Psoas muscle (tissue), 8 donors: Measurements from ENCODE around the gene MRPL9. TPM values are rescaled to one million over a fixed set of nuclear protein-coding genes. Genes with fewer than 3 reads are reported as not detected.

Experiments
- ATAC-seq, 4 donors: fragments of 200-7000 bp; cut with Tn5 transposase; one replicate each; pipeline ENCODE4 v1.9.1; 2020; ENCODE audit warnings: moderate library complexity in 3 of 4, mild to moderate bottlenecking in 2 of 4
- DNase-seq, 2 donors: peaks; one replicate each; pipeline ENCODE4 v3.0.0-alpha.2; 2020
- H3K27ac ChIP-seq: fragments of 200-600 bp; one replicate; pipeline ENCODE4 v1.8.0; 2022
- H3K27me3 ChIP-seq, 3 donors: fragments of 200-600 bp in 1 of 3; one replicate each; pipeline versions ENCODE4 v1.6.1 to v1.8.0; 2013 to 2022; ENCODE audit warnings: low read length in 2 of 3, mild to moderate bottlenecking in 2 of 3, moderate library complexity in 1 of 3; ENCODE audit not compliant: insufficient read depth in 3 of 3
- H3K36me3 ChIP-seq, 2 donors: fragments of 200-600 bp in 1 of 2; one replicate each; pipeline versions ENCODE4 v1.6.1 to v1.8.0; 2013 to 2022; ENCODE audit warnings: low read depth in 1 of 2, mild to moderate bottlenecking in 1 of 2, moderate library complexity in 1 of 2; ENCODE audit not compliant: insufficient read depth in 1 of 2
- H3K4me1 ChIP-seq: fragments of 200-600 bp; one replicate; pipeline ENCODE4 v1.8.0; 2022
- H3K4me3 ChIP-seq: fragments of 200-600 bp; one replicate; pipeline ENCODE4 v1.8.0; 2022; ENCODE audit warnings: mild to moderate bottlenecking
- H3K9me3 ChIP-seq: fragments of 200-600 bp; one replicate; pipeline ENCODE4 v1.8.0; 2022
- WGBS, 3 donors: extraction: QIAGEN DNeasy Blood & Tissue Kit; methylation state at CpG; one replicate each; pipeline versions ENCODE4 v1.1.6 to v1.1.7; 2013; 5-methylcytosine and 5-hydroxymethylcytosine counted together
- intact Hi-C, 2 donors: fragments of 100-400 bp; cut with DNase I; formaldehyde crosslinking; loops; one replicate each; pipeline versions ENCODE4 v1.11.0 to v1.14.2; 2022
- polyA plus RNA-seq, 3 donors: library from polyadenylated mRNA; stranded (reverse); fragments of 200-250 nt; gene quantifications; one replicate each; pipeline ENCODE4 v1.2.3, GENCODE V29; 2013
- total RNA-seq, 4 donors: library from RNA; stranded (reverse); fragmentation: NEBNext Ultra II Directional in 2 of 4; extraction: Animal tissue kit (Norgen Biotek cat#: 25700) in 2 of 4; gene quantifications; one replicate each; pipeline versions ENCODE4 v1.2.1 to v1.2.4, GENCODE V29; 2021 to 2023
- TF ChIP-seq, protein P1 (sequence below): fragments of 200-600 bp; IDR thresholded peaks from one replicate; pipeline ENCODE4 v1.8.0; 2022; ENCODE audit warnings: antibody characterized with exemption
- donor health status: healthy with polysubstance abuse.
- donor health status: DM: no; HTN: no; CAD: no; lungs with moderate emphysema.
- donor health status: Bipolar disorder and iron deficiency.
- donor health status: healthy.
- donor health status: DM: yes; HTN: yes; CAD: no.
- donor health status: DM: no; HTN: no; CAD: no.
- donor health status: DM: no; HTN: no; CAD: no.
- donor health status: DM: yes; HTN: yes; CAD: no.

Gene MRPL9
- total and polyA plus RNA-seq, 7 donors: 63.5 to 132 (median 79.0) TPM

DNA sequence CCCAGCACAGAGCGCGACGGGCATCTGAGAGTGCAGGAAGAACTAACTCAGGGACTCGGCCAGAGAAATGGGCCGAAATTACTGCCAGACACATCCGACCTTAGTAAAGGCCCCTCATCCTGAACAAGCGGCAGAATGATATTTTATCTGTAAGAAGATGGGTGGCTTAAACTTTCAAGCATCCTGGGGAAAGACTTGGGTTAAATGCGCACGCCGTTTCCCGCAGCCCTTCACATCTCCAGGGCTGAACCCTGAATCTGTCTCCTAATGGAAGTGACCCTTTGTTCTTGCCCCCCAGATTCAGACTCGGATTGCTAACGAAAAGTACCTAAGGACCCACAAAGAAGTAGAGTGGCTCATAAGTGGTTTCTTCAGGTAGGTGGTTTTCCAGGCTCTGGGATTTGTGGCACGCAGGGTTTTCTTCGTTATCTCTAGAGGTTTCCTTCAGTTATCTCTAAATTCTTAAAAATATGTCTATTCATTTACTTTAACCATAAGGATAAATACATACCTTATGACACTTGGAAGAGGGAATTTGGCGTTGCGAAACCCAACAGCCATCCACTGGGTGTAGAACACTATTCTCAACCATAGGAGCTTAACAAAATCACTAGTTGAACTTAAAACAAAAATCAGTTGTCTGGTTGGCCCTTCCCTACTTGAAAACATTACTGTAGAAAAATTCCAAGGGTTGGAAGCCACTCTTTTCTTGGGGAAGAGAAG, 41.3 kb downstream of the MRPL9 start:
- H3K9me3 ChIP-seq: no peaks in the 10 kb centered on the region
- TF ChIP-seq, protein P1, sequence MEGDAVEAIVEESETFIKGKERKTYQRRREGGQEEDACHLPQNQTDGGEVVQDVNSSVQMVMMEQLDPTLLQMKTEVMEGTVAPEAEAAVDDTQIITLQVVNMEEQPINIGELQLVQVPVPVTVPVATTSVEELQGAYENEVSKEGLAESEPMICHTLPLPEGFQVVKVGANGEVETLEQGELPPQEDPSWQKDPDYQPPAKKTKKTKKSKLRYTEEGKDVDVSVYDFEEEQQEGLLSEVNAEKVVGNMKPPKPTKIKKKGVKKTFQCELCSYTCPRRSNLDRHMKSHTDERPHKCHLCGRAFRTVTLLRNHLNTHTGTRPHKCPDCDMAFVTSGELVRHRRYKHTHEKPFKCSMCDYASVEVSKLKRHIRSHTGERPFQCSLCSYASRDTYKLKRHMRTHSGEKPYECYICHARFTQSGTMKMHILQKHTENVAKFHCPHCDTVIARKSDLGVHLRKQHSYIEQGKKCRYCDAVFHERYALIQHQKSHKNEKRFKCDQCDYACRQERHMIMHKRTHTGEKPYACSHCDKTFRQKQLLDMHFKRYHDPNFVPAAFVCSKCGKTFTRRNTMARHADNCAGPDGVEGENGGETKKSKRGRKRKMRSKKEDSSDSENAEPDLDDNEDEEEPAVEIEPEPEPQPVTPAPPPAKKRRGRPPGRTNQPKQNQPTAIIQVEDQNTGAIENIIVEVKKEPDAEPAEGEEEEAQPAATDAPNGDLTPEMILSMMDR: no peak
- H3K36me3 ChIP-seq: no peaks in the 10 kb centered on the region
- ATAC-seq (no peak), DNase-seq (no peak)
- 27 to 36% (median 28%) methylated on average over 17 of the region's 17 CpGs for WGBS, 3 donors
- intact Hi-C loops: no loop called here
- H3K27ac ChIP-seq: no peak overlapping the region
- peak overlapping the region; percentile 77 for H3K4me3 ChIP-seq
- peaks cover 16% of the 10 kb centered on the region for H3K4me1 ChIP-seq
- H3K27me3 ChIP-seq: peaks cover 0 to 11% (median 0%) of the 10 kb centered on the region in 3 donors

GRCh38 chr1:151720974-151721787, 42.1 kb downstream of the MRPL9 start, which contains the start of gene RIIAD1:
Gene RIIAD1 (plus strand): TSS chr1:151721522. CDS start chr1:151721537, 15 bp downstream.
- intact Hi-C loops: no loop called here
- Histone ChIP-seq H3K27me3 (peaks cover 0 to 18% (median 0%) of the 10 kb centered on the region in 3 donors), H3K4me1 (peaks cover 16% of the 10 kb centered on the region), H3K27ac (peak within 1 kb of the TSS; percentile 84), H3K9me3 (no peaks in the 10 kb centered on the region), H3K4me3 (peak within 1 kb of the TSS; percentile 77), H3K36me3 (no peaks in the 10 kb centered on the region)
- 1 to 2% (median 1%) methylated on average over 40 to 44 of the region's 44 CpGs for WGBS, 3 donors
- peak; percentile 85 to 95 (median 88) for ATAC-seq
- TF ChIP-seq, protein P1: no peak
- peak in 1 of 2 donors; percentile 62 for DNase-seq

- DNase-seq: no peak
- Histone ChIP-seq H3K9me3 (no peaks in the 10 kb centered on the region), H3K4me3 (peak overlapping the region; percentile 77), H3K36me3 (no peaks in the 10 kb centered on the region), H3K4me1 (peaks cover 16% of the 10 kb centered on the region), H3K27me3 (peaks cover 0 to 22% (median 4%) of the 10 kb centered on the region in 3 donors), H3K27ac (peak overlapping the region; percentile 84)
- peak in 3 of 4 donors; percentile 79 to 86 (median 82) for ATAC-seq
- WGBS, 3 donors: 6 to 12% (median 8%) methylated on average over 5 of the region's 5 CpGs
- intact Hi-C loops: no loop called here
- TF ChIP-seq, protein P1: no peak
Observed at GRCh38 chr1:151720554-151720953, 42.7 kb downstream of the MRPL9 start.

GRCh38 chr1:151720125-151720524, 43.2 kb downstream of the MRPL9 start:
- ATAC-seq (no peak), DNase-seq (no peak)
- peaks cover 16% of the 10 kb centered on the region for H3K4me1 ChIP-seq
- peaks cover 0 to 26% (median 4%) of the 10 kb centered on the region in 3 donors for H3K27me3 ChIP-seq
- no peaks in the 10 kb centered on the region for H3K9me3 ChIP-seq
- H3K36me3 ChIP-seq: no peaks in the 10 kb centered on the region
- H3K4me3 ChIP-seq: peak overlapping the region; percentile 77
- TF ChIP-seq, protein P1: no peak
- intact Hi-C loops: no loop called here
- peak overlapping the region; percentile 84 for H3K27ac ChIP-seq
- WGBS, 3 donors: 14 to 48% (median 23%) methylated on average over 1 of the region's 1 CpG
